HEK293 (cell line): ENCODE results near the gene CARM1.
A peak's percentile ranks its signal among the peaks of the same experiment; 100 is the strongest.

ENCODE experiments used
- FEZF1 ChIP-seq: fragments of 450-650 bp; formaldehyde crosslinking; IDR thresholded peaks from 2 replicates; pipeline ENCODE4 v1.5.1; 2016; ENCODE audit warnings: missing biosample characterization, missing genetic modification characterization
- SETDB1 ChIP-seq: IDR thresholded peaks from one replicate; pipeline ENCODE4 v1.6.1; 2017; ENCODE audit warnings: mild to moderate bottlenecking, low read length, moderate library complexity, mixed read lengths; ENCODE audit not compliant: insufficient read length
- WT1 ChIP-seq: fragments of 450-650 bp; formaldehyde crosslinking; IDR thresholded peaks from 2 replicates; pipeline ENCODE4 v1.5.1; 2016; ENCODE audit warnings: missing biosample characterization, missing genetic modification characterization
- ZBTB1 ChIP-seq: fragments of 450-650 bp; formaldehyde crosslinking; IDR thresholded peaks from 2 replicates; pipeline ENCODE4 v1.5.1; 2016; ENCODE audit warnings: missing biosample characterization, missing genetic modification characterization
- ZBTB7A ChIP-seq: fragments of 450-650 bp; formaldehyde crosslinking; IDR thresholded peaks from 2 replicates; pipeline ENCODE4 v1.5.1; 2016; ENCODE audit warnings: low read depth, missing biosample characterization, missing genetic modification characterization
- ZFP37 ChIP-seq: fragments of 450-650 bp; formaldehyde crosslinking; IDR thresholded peaks from 2 replicates; pipeline ENCODE4 v1.5.1; 2016; ENCODE audit warnings: missing biosample characterization, missing genetic modification characterization
- ZNF121 ChIP-seq: fragments of 450-650 bp; formaldehyde crosslinking; IDR thresholded peaks from 2 replicates; pipeline ENCODE4 v1.5.1; 2016; ENCODE audit warnings: missing biosample characterization, missing genetic modification characterization
- ZNF214 ChIP-seq: fragments of 450-650 bp; formaldehyde crosslinking; IDR thresholded peaks from 2 replicates; pipeline ENCODE4 v1.5.1; 2017; ENCODE audit warnings: missing biosample characterization, mild to moderate bottlenecking, missing genetic modification characterization, borderline replicate concordance
- ZNF350 ChIP-seq: fragments of 450-650 bp; formaldehyde crosslinking; IDR thresholded peaks from 2 replicates; pipeline ENCODE4 v1.5.0; 2017; ENCODE audit warnings: missing biosample characterization, mild to moderate bottlenecking, missing genetic modification characterization
- ZNF37A ChIP-seq: fragments of 450-650 bp; IDR thresholded peaks from 2 replicates; pipeline ENCODE4 v1.5.1; 2018; ENCODE audit warnings: missing biosample characterization, missing genetic modification characterization
- ZNF391 ChIP-seq: fragments of 450-650 bp; formaldehyde crosslinking; IDR thresholded peaks from 2 replicates; pipeline ENCODE4 v1.5.1; 2016; ENCODE audit warnings: low read depth, missing biosample characterization, missing genetic modification characterization, borderline replicate concordance
- ZNF416 ChIP-seq: fragments of 450-650 bp; formaldehyde crosslinking; IDR thresholded peaks from 2 replicates; pipeline ENCODE4 v1.5.1; 2016; ENCODE audit warnings: missing biosample characterization, missing genetic modification characterization
- ZNF433 ChIP-seq: fragments of 450-650 bp; formaldehyde crosslinking; IDR thresholded peaks from 2 replicates; pipeline ENCODE4 v1.5.1; 2016; ENCODE audit warnings: missing biosample characterization, missing genetic modification characterization, low read depth
- ZNF544 ChIP-seq: fragments of 450-650 bp; formaldehyde crosslinking; IDR thresholded peaks from 2 replicates; pipeline ENCODE4 v1.5.0; 2017; ENCODE audit warnings: missing biosample characterization, missing genetic modification characterization
- ZNF555 ChIP-seq: fragments of 450-650 bp; formaldehyde crosslinking; conservative IDR thresholded peaks from 2 replicates; pipeline ENCODE4 v1.5.1; 2017; ENCODE audit warnings: missing biosample characterization, mild to moderate bottlenecking, missing genetic modification characterization, inconsistent platforms
- ZNF623 ChIP-seq: fragments of 450-650 bp; formaldehyde crosslinking; IDR thresholded peaks from 2 replicates; pipeline ENCODE4 v1.5.1; 2016; ENCODE audit warnings: missing biosample characterization, missing genetic modification characterization
- ZNF624 ChIP-seq: fragments of 450-650 bp; formaldehyde crosslinking; IDR thresholded peaks from 2 replicates; pipeline ENCODE4 v1.5.1; 2017; ENCODE audit warnings: missing biosample characterization, missing genetic modification characterization
- ZNF654 ChIP-seq: fragments of 450-650 bp; formaldehyde crosslinking; IDR thresholded peaks from 2 replicates; pipeline ENCODE4 v1.5.1; 2016; ENCODE audit warnings: low read depth, missing biosample characterization, missing genetic modification characterization
- ZNF792 ChIP-seq: fragments of 450-650 bp; formaldehyde crosslinking; IDR thresholded peaks from 2 replicates; pipeline ENCODE4 v1.5.1; 2016; ENCODE audit warnings: missing biosample characterization, missing genetic modification characterization
- ZNF843 ChIP-seq: fragments of 450-650 bp; formaldehyde crosslinking; IDR thresholded peaks from 2 replicates; pipeline ENCODE4 v1.5.1; 2016; ENCODE audit warnings: missing biosample characterization, missing genetic modification characterization
- ZSCAN30 ChIP-seq: fragments of 450-650 bp; IDR thresholded peaks from 2 replicates; pipeline ENCODE4 v1.5.1; 2018; ENCODE audit warnings: missing biosample characterization, mild to moderate bottlenecking, missing genetic modification characterization, moderate library complexity
- TF ChIP-seq, protein P1 (sequence below): fragments of 450-650 bp; formaldehyde crosslinking; IDR thresholded peaks from 2 replicates; pipeline ENCODE4 v1.5.1; 2016; ENCODE audit warnings: missing biosample characterization, missing genetic modification characterization, borderline replicate concordance
- TF ChIP-seq, protein P2 (sequence below): fragments of 450-650 bp; formaldehyde crosslinking; IDR thresholded peaks from 2 replicates; pipeline ENCODE4 v1.5.1; 2017; ENCODE audit warnings: missing biosample characterization, missing genetic modification characterization
- TF ChIP-seq, protein P3 (sequence below): fragments of 450-650 bp; IDR thresholded peaks from 2 replicates; pipeline ENCODE4 v1.5.1; 2018; ENCODE audit warnings: missing biosample characterization, missing genetic modification characterization
- TF ChIP-seq, protein P4 (sequence below): fragments of 450-650 bp; formaldehyde crosslinking; IDR thresholded peaks from 2 replicates; pipeline ENCODE4 v1.5.1; 2016; ENCODE audit warnings: missing biosample characterization, missing genetic modification characterization
- TF ChIP-seq, protein P5 (sequence below): fragments of 450-650 bp; formaldehyde crosslinking; IDR thresholded peaks from 2 replicates; pipeline ENCODE4 v1.5.1; 2016; ENCODE audit warnings: missing biosample characterization, missing genetic modification characterization
- TF ChIP-seq, protein P6 (sequence below): fragments of 450-650 bp; formaldehyde crosslinking; IDR thresholded peaks from 2 replicates; pipeline ENCODE4 v1.5.1; 2016; ENCODE audit warnings: missing biosample characterization, missing genetic modification characterization

CARM1 gene

DNA sequence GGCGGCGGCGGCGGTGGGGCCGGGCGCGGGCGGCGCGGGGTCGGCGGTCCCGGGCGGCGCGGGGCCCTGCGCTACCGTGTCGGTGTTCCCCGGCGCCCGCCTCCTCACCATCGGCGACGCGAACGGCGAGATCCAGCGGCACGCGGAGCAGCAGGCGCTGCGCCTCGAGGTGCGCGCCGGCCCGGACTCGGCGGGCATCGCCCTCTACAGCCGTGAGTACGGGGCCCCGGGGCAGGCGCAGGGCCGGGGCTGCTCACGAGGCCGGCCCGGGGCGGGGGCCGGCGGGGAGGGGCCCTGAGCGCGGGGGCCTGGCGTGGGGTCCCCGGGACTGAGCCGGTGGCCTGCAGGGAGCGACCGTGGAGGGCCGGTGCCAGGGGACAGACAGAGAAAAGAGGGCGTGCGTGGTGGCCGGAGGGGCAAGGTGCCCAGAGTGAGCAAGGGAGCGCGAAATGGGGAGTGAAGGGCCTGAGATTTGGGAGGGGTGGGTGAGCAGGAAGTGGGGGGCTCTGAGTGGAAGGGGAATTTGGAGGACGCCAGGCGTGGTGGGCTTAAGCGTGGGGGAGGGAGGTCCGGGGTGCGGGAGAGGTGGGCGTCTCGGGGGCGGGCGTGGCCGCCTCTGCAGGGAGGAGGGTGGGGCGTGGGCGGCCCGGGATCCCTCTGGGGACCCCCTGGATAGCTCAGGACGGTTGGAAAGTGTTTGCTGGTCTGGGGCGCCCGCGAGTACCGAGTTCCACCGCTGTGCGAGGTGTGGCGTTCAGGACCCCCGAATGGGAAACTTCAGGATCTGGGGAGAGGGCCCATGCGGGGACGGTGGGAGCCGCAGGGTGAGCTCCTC is 575 bp downstream of the CARM1 start (continued):
- TF ChIP-seq ZNF350 (tag by site-specific recombination): no peak
- TF ChIP-seq, protein P1, sequence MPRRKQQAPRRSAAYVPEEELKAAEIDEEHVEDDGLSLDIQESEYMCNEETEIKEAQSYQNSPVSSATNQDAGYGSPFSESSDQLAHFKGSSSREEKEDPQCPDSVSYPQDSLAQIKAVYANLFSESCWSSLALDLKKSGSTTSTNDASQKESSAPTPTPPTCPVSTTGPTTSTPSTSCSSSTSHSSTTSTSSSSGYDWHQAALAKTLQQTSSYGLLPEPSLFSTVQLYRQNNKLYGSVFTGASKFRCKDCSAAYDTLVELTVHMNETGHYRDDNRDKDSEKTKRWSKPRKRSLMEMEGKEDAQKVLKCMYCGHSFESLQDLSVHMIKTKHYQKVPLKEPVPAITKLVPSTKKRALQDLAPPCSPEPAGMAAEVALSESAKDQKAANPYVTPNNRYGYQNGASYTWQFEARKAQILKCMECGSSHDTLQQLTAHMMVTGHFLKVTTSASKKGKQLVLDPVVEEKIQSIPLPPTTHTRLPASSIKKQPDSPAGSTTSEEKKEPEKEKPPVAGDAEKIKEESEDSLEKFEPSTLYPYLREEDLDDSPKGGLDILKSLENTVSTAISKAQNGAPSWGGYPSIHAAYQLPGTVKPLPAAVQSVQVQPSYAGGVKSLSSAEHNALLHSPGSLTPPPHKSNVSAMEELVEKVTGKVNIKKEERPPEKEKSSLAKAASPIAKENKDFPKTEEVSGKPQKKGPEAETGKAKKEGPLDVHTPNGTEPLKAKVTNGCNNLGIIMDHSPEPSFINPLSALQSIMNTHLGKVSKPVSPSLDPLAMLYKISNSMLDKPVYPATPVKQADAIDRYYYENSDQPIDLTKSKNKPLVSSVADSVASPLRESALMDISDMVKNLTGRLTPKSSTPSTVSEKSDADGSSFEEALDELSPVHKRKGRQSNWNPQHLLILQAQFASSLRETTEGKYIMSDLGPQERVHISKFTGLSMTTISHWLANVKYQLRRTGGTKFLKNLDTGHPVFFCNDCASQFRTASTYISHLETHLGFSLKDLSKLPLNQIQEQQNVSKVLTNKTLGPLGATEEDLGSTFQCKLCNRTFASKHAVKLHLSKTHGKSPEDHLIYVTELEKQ (tag by site-specific recombination): no peak
- TF ChIP-seq ZNF624 (tag by site-specific recombination): no peak
- TF ChIP-seq, protein P2, sequence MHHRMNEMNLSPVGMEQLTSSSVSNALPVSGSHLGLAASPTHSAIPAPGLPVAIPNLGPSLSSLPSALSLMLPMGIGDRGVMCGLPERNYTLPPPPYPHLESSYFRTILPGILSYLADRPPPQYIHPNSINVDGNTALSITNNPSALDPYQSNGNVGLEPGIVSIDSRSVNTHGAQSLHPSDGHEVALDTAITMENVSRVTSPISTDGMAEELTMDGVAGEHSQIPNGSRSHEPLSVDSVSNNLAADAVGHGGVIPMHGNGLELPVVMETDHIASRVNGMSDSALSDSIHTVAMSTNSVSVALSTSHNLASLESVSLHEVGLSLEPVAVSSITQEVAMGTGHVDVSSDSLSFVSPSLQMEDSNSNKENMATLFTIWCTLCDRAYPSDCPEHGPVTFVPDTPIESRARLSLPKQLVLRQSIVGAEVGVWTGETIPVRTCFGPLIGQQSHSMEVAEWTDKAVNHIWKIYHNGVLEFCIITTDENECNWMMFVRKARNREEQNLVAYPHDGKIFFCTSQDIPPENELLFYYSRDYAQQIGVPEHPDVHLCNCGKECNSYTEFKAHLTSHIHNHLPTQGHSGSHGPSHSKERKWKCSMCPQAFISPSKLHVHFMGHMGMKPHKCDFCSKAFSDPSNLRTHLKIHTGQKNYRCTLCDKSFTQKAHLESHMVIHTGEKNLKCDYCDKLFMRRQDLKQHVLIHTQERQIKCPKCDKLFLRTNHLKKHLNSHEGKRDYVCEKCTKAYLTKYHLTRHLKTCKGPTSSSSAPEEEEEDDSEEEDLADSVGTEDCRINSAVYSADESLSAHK (tag by site-specific recombination): no peak
- no peak for TF ChIP-seq ZNF433 (tag by site-specific recombination)
- TF ChIP-seq ZNF391: no peak
- TF ChIP-seq ZNF623 (tag by site-specific recombination): no peak
- TF ChIP-seq FEZF1 (tag by site-specific recombination): no peak
- peak; percentile 59; the same call in 1 of the 2 replicates for TF ChIP-seq ZNF121 (tag by site-specific recombination)
- TF ChIP-seq ZNF654: no peak
- TF ChIP-seq WT1 (tag by site-specific recombination): no peak
- no peak for TF ChIP-seq ZFP37
- TF ChIP-seq ZBTB7A (tag by site-specific recombination): peak; percentile 78
- TF ChIP-seq ZNF555: no peak
- TF ChIP-seq ZNF37A (tag by site-specific recombination): no peak
- TF ChIP-seq, protein P3, sequence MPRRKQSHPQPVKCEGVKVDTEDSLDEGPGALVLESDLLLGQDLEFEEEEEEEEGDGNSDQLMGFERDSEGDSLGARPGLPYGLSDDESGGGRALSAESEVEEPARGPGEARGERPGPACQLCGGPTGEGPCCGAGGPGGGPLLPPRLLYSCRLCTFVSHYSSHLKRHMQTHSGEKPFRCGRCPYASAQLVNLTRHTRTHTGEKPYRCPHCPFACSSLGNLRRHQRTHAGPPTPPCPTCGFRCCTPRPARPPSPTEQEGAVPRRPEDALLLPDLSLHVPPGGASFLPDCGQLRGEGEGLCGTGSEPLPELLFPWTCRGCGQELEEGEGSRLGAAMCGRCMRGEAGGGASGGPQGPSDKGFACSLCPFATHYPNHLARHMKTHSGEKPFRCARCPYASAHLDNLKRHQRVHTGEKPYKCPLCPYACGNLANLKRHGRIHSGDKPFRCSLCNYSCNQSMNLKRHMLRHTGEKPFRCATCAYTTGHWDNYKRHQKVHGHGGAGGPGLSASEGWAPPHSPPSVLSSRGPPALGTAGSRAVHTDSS (tag by site-specific recombination): no peak
- TF ChIP-seq, protein P4, sequence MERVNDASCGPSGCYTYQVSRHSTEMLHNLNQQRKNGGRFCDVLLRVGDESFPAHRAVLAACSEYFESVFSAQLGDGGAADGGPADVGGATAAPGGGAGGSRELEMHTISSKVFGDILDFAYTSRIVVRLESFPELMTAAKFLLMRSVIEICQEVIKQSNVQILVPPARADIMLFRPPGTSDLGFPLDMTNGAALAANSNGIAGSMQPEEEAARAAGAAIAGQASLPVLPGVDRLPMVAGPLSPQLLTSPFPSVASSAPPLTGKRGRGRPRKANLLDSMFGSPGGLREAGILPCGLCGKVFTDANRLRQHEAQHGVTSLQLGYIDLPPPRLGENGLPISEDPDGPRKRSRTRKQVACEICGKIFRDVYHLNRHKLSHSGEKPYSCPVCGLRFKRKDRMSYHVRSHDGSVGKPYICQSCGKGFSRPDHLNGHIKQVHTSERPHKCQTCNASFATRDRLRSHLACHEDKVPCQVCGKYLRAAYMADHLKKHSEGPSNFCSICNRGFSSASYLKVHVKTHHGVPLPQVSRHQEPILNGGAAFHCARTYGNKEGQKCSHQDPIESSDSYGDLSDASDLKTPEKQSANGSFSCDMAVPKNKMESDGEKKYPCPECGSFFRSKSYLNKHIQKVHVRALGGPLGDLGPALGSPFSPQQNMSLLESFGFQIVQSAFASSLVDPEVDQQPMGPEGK (tag by site-specific recombination): peak; percentile 91
- TF ChIP-seq, protein P5, sequence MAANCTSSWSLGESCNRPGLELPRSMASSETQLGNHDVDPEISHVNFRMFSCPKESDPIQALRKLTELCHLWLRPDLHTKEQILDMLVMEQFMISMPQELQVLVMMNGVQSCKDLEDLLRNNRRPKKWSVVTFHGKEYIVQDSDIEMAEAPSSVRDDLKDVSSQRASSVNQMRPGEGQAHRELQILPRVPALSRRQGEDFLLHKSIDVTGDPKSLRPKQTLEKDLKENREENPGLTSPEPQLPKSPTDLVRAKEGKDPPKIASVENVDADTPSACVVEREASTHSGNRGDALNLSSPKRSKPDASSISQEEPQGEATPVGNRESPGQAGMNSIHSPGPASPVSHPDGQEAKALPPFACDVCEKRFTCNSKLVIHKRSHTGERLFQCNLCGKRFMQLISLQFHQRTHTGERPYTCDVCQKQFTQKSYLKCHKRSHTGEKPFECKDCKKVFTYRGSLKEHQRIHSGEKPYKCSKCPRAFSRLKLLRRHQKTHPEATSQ: peak; percentile 66; the same call in 1 of the 2 replicates
- TF ChIP-seq ZSCAN30 (tag by site-specific recombination): no peak
- no peak for TF ChIP-seq ZNF214 (tag by site-specific recombination)
- TF ChIP-seq SETDB1: no peak
- TF ChIP-seq ZNF792: no peak
- TF ChIP-seq, protein P6, sequence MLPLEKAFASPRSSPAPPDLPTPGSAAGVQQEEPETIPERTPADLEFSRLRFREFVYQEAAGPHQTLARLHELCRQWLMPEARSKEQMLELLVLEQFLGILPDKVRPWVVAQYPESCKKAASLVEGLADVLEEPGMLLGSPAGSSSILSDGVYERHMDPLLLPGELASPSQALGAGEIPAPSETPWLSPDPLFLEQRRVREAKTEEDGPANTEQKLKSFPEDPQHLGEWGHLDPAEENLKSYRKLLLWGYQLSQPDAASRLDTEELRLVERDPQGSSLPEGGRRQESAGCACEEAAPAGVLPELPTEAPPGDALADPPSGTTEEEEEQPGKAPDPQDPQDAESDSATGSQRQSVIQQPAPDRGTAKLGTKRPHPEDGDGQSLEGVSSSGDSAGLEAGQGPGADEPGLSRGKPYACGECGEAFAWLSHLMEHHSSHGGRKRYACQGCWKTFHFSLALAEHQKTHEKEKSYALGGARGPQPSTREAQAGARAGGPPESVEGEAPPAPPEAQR: no peak
- no peak for TF ChIP-seq ZNF416
- TF ChIP-seq ZNF544 (tag by site-specific recombination): no peak
- no peak for TF ChIP-seq ZNF843
- TF ChIP-seq ZBTB1: no peak
